ENCODE measurements around the gene ACOT8.

Gene ACOT8

DNA sequence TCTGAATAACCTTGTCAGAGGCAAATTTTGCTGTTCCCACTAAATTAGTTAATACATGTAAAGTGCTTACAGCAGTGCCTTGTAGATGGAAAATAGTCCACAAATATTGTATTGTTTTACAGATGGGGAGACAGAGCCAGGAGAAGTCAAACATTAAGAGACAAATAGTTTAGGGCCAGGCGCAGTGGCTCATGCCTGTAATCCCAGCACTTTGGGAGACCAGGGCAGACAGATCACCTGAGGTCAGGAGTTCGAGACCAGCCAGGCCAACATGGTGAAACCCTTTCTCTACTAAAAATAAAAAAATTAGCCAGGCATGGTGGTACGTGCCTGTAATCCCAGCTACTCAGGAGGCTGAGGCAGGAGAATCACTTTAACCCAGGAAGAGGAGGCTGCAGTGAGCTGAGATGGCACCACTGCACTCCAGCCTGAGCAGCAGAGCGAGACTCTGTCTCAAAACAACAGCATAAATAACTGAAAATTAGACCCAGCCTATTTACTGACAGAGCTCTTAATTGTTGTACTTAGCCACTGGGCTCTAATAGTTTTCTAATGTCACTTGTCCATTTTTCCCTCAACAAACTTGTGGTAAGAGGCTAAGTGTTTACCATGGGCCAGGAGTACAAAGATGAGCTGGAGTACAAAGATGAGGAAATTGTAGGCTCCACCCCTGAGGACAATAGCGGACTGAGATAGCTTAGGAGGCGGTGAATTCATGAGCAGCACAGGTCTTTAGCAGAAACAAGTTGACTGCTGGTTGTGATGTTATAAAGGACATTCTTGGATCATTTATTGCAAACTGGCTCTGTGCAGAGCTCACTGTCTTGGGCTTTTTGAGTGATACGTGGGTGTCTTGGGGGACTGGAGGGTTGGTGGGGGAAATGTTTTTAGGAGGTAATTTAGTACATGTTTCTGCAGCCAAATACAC is 6.6 kb upstream of the ACOT8 start:
- DNase-seq (ENCODE audit: low read depth): no peak
- TF ChIP-seq, protein P1, sequence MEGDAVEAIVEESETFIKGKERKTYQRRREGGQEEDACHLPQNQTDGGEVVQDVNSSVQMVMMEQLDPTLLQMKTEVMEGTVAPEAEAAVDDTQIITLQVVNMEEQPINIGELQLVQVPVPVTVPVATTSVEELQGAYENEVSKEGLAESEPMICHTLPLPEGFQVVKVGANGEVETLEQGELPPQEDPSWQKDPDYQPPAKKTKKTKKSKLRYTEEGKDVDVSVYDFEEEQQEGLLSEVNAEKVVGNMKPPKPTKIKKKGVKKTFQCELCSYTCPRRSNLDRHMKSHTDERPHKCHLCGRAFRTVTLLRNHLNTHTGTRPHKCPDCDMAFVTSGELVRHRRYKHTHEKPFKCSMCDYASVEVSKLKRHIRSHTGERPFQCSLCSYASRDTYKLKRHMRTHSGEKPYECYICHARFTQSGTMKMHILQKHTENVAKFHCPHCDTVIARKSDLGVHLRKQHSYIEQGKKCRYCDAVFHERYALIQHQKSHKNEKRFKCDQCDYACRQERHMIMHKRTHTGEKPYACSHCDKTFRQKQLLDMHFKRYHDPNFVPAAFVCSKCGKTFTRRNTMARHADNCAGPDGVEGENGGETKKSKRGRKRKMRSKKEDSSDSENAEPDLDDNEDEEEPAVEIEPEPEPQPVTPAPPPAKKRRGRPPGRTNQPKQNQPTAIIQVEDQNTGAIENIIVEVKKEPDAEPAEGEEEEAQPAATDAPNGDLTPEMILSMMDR (IDR thresholded peaks at IDR 0.05; ENCODE audit: control insufficient read depth, insufficient read depth, low read depth, low read length, missing control alignments): no peak
- no peak overlapping the region for H3K4me3 ChIP-seq (ENCODE audit: control insufficient read depth, low read depth, low read length)

- H3K4me3 ChIP-seq (ENCODE audit: control insufficient read depth, low read depth, low read length): no peak overlapping the region
- DNase-seq (ENCODE audit: low read depth): no peak
- TF ChIP-seq, protein P1 (IDR thresholded peaks at IDR 0.05; ENCODE audit: control insufficient read depth, insufficient read depth, low read depth, low read length, missing control alignments): no peak
Observed at GRCh38 chr20:45861221-45862075, 4.3 kb upstream of the ACOT8 start.

DNA sequence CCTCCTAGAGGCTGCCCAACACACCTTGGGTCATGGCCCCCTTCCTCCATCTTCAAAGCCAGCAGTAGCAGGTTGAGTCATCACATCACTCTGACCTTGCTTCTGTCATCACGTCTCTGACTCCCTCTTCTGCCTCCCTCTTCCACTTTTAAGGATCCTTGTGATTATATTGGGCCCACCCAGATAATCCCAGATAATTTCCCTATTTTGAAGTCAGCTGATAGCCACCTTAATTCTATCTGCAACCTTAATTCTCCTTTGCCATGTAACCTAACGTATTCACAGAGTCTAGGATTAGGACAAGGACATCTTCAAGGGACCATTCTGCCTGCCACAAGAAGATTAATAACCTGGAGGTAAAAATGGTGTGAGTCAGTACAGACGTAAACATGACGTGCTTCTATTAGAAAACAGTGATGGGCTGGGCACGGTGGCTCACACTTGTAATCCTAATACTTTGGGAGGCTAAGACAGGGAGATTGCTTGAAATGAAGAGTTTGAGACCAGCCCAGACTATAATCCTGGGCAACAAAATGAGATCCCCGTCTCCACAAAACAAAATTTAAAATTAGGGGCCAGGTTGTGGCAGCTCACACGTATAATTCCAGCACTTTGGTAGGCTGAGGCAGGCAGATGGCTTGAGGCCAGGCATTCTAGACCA is 3.5 kb upstream of the ACOT8 start:
- DNase-seq (ENCODE audit: low read depth): no peak
- H3K4me3 ChIP-seq (ENCODE audit: control insufficient read depth, low read depth, low read length): no peak overlapping the region
- TF ChIP-seq, protein P1 (IDR thresholded peaks at IDR 0.05; ENCODE audit: control insufficient read depth, insufficient read depth, low read depth, low read length, missing control alignments): no peak

- TF ChIP-seq, protein P1 (IDR thresholded peaks at IDR 0.05; ENCODE audit: control insufficient read depth, insufficient read depth, low read depth, low read length, missing control alignments): no peak
- DNase-seq (ENCODE audit: low read depth): no peak
- H3K4me3 ChIP-seq (ENCODE audit: control insufficient read depth, low read depth, low read length): no peak overlapping the region
Observed at GRCh38 chr20:45859916-45860315, 2.7 kb upstream of the ACOT8 start.

DNA sequence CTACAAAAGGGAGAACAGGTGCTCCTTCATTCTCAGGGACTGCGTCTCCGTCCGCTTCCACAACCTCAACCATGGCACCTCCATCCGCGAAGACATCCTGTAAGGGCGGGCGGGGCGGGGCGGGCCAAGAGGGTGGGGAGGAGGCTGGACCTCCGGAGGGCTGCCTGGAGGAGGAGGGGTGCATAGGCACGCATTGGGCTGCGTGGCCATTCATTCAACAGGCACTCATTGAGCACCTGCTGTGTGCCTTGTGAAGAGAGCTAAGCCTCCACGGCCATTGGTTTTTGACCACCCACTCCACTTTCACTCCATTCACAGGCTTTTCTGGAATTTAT is 657 bp upstream of the ACOT8 start:
- TF ChIP-seq, protein P1 (IDR thresholded peaks at IDR 0.05; ENCODE audit: control insufficient read depth, insufficient read depth, low read depth, low read length, missing control alignments): no peak
- DNase-seq (ENCODE audit: low read depth): no peak
- H3K4me3 ChIP-seq (ENCODE audit: control insufficient read depth, low read depth, low read length): peak overlapping the region; percentile 80

GRCh38 chr20:45853484-45853883 is 3.7 kb downstream of the ACOT8 start:
- TF ChIP-seq, protein P1 (IDR thresholded peaks at IDR 0.05; ENCODE audit: control insufficient read depth, insufficient read depth, low read depth, low read length, missing control alignments): no peak
- no peak overlapping the region for H3K4me3 ChIP-seq (ENCODE audit: control insufficient read depth, low read depth, low read length)
- no peak for DNase-seq (ENCODE audit: low read depth)
